Ishikawa (cell line): ENCODE measurements around the gene TNRC6C.

Experiments
- CEBPB ChIP-seq: IDR thresholded peaks from 2 replicates; pipeline ENCODE4 v1.6.1; 2012
- CREB1 ChIP-seq: IDR thresholded peaks from 2 replicates; pipeline ENCODE4 v1.6.1; 2012; ENCODE audit warnings: low read depth
- EGR1 ChIP-seq: IDR thresholded peaks from 2 replicates; pipeline ENCODE4 v1.6.1; 2012
- EP300 ChIP-seq: IDR thresholded peaks from 2 replicates; pipeline ENCODE4 v1.6.1; 2012; ENCODE audit warnings: borderline replicate concordance
- FOXM1 ChIP-seq: IDR thresholded peaks from 2 replicates; pipeline ENCODE4 v1.6.1; 2012; ENCODE audit warnings: low read depth, borderline replicate concordance
- NFIC ChIP-seq: IDR thresholded peaks from 2 replicates; pipeline ENCODE4 v1.6.1; 2012
- RAD21 ChIP-seq: IDR thresholded peaks from 2 replicates; pipeline ENCODE4 v1.6.1; 2012; ENCODE audit warnings: low read depth
- TAF1 ChIP-seq: IDR thresholded peaks from 2 replicates; pipeline ENCODE4 v1.6.1; 2012; ENCODE audit warnings: low read depth, mild to moderate bottlenecking
- TCF12 ChIP-seq: IDR thresholded peaks from 2 replicates; pipeline ENCODE4 v1.6.1; 2012; ENCODE audit warnings: low read depth
- TEAD4 ChIP-seq: IDR thresholded peaks from 2 replicates; pipeline ENCODE4 v1.6.1; 2012
- YY1 ChIP-seq: IDR thresholded peaks from 2 replicates; pipeline ENCODE4 v1.6.1; 2012; ENCODE audit warnings: low read depth
- ZBTB7A ChIP-seq: IDR thresholded peaks from 2 replicates; pipeline ENCODE4 v1.6.1; 2012; ENCODE audit warnings: low read depth
- TF ChIP-seq, protein P1 (sequence below): IDR thresholded peaks from 2 replicates; pipeline ENCODE4 v1.6.1; 2012; ENCODE audit warnings: low read depth, mild to moderate bottlenecking
- TF ChIP-seq, protein P2 (sequence below): IDR thresholded peaks from 2 replicates; pipeline ENCODE4 v1.6.1; 2012
- TF ChIP-seq, protein P3 (sequence below): IDR thresholded peaks from 2 replicates; pipeline ENCODE4 v1.6.1; 2012

Gene TNRC6C

GRCh38 chr17:77963441-77963840 lies 4.9 kb downstream of the TNRC6C start:
- TF ChIP-seq EGR1 (no peak), TAF1 (no peak), TCF12 (no peak), NFIC (no peak), FOXM1 (no peak), EP300 (no peak), RAD21 (no peak), CEBPB (no peak), CREB1 (no peak)
- TF ChIP-seq, protein P1, sequence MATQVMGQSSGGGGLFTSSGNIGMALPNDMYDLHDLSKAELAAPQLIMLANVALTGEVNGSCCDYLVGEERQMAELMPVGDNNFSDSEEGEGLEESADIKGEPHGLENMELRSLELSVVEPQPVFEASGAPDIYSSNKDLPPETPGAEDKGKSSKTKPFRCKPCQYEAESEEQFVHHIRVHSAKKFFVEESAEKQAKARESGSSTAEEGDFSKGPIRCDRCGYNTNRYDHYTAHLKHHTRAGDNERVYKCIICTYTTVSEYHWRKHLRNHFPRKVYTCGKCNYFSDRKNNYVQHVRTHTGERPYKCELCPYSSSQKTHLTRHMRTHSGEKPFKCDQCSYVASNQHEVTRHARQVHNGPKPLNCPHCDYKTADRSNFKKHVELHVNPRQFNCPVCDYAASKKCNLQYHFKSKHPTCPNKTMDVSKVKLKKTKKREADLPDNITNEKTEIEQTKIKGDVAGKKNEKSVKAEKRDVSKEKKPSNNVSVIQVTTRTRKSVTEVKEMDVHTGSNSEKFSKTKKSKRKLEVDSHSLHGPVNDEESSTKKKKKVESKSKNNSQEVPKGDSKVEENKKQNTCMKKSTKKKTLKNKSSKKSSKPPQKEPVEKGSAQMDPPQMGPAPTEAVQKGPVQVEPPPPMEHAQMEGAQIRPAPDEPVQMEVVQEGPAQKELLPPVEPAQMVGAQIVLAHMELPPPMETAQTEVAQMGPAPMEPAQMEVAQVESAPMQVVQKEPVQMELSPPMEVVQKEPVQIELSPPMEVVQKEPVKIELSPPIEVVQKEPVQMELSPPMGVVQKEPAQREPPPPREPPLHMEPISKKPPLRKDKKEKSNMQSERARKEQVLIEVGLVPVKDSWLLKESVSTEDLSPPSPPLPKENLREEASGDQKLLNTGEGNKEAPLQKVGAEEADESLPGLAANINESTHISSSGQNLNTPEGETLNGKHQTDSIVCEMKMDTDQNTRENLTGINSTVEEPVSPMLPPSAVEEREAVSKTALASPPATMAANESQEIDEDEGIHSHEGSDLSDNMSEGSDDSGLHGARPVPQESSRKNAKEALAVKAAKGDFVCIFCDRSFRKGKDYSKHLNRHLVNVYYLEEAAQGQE, result no peak
- TF ChIP-seq, protein P2, sequence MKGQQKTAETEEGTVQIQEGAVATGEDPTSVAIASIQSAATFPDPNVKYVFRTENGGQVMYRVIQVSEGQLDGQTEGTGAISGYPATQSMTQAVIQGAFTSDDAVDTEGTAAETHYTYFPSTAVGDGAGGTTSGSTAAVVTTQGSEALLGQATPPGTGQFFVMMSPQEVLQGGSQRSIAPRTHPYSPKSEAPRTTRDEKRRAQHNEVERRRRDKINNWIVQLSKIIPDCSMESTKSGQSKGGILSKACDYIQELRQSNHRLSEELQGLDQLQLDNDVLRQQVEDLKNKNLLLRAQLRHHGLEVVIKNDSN, result no peak
- TF ChIP-seq, protein P3, sequence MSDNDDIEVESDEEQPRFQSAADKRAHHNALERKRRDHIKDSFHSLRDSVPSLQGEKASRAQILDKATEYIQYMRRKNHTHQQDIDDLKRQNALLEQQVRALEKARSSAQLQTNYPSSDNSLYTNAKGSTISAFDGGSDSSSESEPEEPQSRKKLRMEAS, result no peak

DNA sequence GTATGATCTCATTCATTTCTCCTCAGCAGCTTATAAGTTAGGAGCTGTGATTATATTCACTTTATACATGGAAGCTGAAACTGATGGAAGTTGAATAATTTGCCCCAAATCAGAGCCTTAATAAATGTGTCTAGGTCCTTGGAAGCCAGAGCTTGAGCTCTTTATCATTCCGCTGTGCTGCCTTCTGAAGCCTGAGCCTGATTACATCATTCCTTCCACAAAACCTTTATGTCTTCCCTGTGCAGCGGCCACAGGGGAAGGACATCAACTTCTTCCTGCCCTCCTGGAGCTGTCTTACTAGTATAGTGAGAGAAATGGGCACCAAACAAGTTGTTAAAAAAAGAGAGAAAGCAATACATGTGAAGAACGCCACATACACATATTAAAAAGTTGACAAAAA lies 6.8 kb downstream of the TNRC6C start:
- no peak for TF ChIP-seq TCF12
- no peak for TF ChIP-seq ZBTB7A
- TF ChIP-seq EGR1, result no peak
- TF ChIP-seq NFIC, result no peak
- no peak for TF ChIP-seq TAF1
- TF ChIP-seq TEAD4, result no peak
- TF ChIP-seq EP300, result no peak
- TF ChIP-seq, protein P1, result no peak
- TF ChIP-seq FOXM1, result no peak
- no peak for TF ChIP-seq CREB1

DNA sequence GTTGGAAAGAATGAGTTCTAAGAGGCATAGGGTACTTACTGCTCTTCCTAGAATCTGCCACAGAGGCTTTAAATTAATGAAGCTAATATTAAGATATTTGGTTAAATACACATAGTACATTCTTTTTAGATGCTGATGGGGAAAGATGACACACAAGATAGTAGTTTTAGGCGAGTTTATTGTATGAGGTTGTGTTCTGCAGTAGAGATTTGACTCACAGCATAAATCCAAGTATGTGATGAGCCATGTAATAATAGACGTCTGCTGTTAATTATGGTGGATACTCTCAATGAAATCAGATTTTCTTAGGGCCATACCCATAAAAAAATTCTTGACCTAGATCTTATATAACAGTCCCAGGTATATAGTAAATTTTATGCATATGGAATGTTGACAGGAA lies 8.0 kb downstream of the TNRC6C start:
- TF ChIP-seq EP300 (no peak), NFIC (no peak), CEBPB (no peak), EGR1 (no peak), YY1 (no peak), TCF12 (no peak), FOXM1 (no peak), TEAD4 (no peak), ZBTB7A (no peak), RAD21 (no peak)
- TF ChIP-seq, protein P2, result no peak
- TF ChIP-seq, protein P3, result no peak

DNA sequence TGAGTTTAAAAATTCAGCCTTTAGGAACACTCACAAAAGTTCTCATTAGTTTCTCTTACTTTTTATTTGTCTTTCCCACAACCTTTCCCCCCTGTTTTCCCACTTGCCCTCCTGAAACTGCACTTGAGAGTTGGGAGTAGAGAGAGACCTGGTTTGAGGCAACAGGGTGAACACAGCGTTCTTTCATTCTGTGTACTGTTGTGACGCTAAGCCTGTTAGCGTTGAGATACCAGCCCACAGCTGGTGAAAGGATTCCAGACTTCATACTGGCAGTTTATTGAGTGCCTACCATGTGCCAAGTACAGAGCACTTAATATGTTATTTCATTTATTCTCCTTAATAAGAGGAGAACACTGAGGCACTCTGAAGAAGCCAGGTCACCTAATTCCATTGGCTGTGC lies 10.3 kb downstream of the TNRC6C start:
- TF ChIP-seq NFIC (no peak), TAF1 (no peak), EGR1 (no peak), ZBTB7A (no peak), TCF12 (no peak), CREB1 (no peak), FOXM1 (no peak), RAD21 (no peak), YY1 (no peak), EP300 (no peak), TEAD4 (no peak), CEBPB (no peak)
- TF ChIP-seq, protein P2, result no peak
- TF ChIP-seq, protein P1, result no peak
- TF ChIP-seq, protein P3, result no peak
